Cerebellar nuclear complex (tissue), 1 donor: ENCODE results near the gene THRB.

Experiments used
- DNase-seq, 2 experiments: peaks; one replicate each; lab custom pipeline; 2025; lab: John Stamatoyannopoulos, UW

THRB gene

GRCh38 chr3:24494618-24495325, at the start of gene THRB:
TSS of gene THRB (minus strand) at chr3:24494850.
- DNase-seq: no peak

GRCh38 chr3:24541935-24542334, 47.3 kb upstream of the THRB start:
- no peak for DNase-seq

- no peak for DNase-seq
Observed at GRCh38 chr3:24540821-24541220, 46.2 kb upstream of the THRB start.

GRCh38 chr3:24539699-24540098, 45.0 kb upstream of the THRB start:
- DNase-seq: no peak

- no peak for DNase-seq
Observed at GRCh38 chr3:24538891-24539290, 44.2 kb upstream of the THRB start.

GRCh38 chr3:24533561-24534193, 39.0 kb upstream of the THRB start:
- DNase-seq: no peak

GRCh38 chr3:24530471-24530870, 35.8 kb upstream of the THRB start:
- DNase-seq: no peak

- DNase-seq: no peak
Observed at GRCh38 chr3:24529210-24529609, 34.6 kb upstream of the THRB start.

- DNase-seq: no peak
Observed at GRCh38 chr3:24526640-24527212, 32.1 kb upstream of the THRB start.

GRCh38 chr3:24525557-24525956, 30.9 kb upstream of the THRB start:
- DNase-seq: no peak

GRCh38 chr3:24525022-24525421, 30.4 kb upstream of the THRB start:
- no peak for DNase-seq

GRCh38 chr3:24523988-24524727, 29.5 kb upstream of the THRB start:
- no peak for DNase-seq

- no peak for DNase-seq
Observed at GRCh38 chr3:24523215-24523614, 28.6 kb upstream of the THRB start.

- DNase-seq: no peak
Observed at GRCh38 chr3:24522146-24522579, 27.5 kb upstream of the THRB start.

- no peak for DNase-seq
Observed at GRCh38 chr3:24521420-24522145, 26.9 kb upstream of the THRB start.

GRCh38 chr3:24520976-24521419, 26.3 kb upstream of the THRB start:
- no peak for DNase-seq

- no peak for DNase-seq
Observed at GRCh38 chr3:24520101-24520495, 25.4 kb upstream of the THRB start.

- no peak for DNase-seq
Observed at GRCh38 chr3:24519368-24520100, 24.9 kb upstream of the THRB start.

- DNase-seq: no peak
Observed at GRCh38 chr3:24518990-24519367, 24.3 kb upstream of the THRB start.

- DNase-seq: no peak
Observed at GRCh38 chr3:24514119-24514518, 19.5 kb upstream of the THRB start.

GRCh38 chr3:24513463-24513862, 18.8 kb upstream of the THRB start:
- no peak for DNase-seq
